Tibial nerve (tissue), 3 donors: ENCODE measurements around the gene PDILT.

Experiments
- POLR2A ChIP-seq, 2 donors: fragments of 450-650 bp; IDR thresholded peaks; one replicate each; pipeline ENCODE4 v1.6.1; 2017; ENCODE audit warnings: antibody characterized with exemption in 2 of 2, mild to moderate bottlenecking in 2 of 2, moderate library complexity in 2 of 2
- TF ChIP-seq, protein P1 (sequence below), 5 experiments: fragments of 200-600 bp in 3 of 5; fragments of 450-650 bp in 2 of 5; sonication (generic) in 3 of 5; IDR thresholded peaks; one replicate each; pipeline ENCODE4 v1.5.1; 2016 to 2019; ENCODE audit warnings: antibody characterized with exemption in 5 of 5, mild to moderate bottlenecking in 3 of 5, moderate library complexity in 2 of 5

DNA sequence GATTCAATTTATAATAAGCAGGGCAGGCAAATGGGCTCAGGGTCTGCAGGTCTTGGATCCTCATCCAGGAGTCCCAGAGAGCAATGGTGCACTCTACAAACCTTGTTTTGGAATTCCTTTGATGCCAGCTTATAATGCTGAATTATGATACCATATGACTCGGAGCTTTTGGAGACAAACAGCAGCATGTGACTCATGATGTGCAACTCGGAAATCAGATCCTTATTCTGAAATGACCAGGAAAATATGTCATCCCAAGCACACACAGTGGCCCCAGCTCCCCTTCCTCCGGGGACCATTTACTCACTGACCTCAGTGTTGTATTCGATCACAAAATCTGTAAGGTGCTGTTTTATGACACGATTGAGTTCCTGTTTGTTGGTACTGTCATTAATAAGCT, 31.8 kb downstream of the PDILT start:
- TF ChIP-seq, protein P1, sequence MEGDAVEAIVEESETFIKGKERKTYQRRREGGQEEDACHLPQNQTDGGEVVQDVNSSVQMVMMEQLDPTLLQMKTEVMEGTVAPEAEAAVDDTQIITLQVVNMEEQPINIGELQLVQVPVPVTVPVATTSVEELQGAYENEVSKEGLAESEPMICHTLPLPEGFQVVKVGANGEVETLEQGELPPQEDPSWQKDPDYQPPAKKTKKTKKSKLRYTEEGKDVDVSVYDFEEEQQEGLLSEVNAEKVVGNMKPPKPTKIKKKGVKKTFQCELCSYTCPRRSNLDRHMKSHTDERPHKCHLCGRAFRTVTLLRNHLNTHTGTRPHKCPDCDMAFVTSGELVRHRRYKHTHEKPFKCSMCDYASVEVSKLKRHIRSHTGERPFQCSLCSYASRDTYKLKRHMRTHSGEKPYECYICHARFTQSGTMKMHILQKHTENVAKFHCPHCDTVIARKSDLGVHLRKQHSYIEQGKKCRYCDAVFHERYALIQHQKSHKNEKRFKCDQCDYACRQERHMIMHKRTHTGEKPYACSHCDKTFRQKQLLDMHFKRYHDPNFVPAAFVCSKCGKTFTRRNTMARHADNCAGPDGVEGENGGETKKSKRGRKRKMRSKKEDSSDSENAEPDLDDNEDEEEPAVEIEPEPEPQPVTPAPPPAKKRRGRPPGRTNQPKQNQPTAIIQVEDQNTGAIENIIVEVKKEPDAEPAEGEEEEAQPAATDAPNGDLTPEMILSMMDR (IDR thresholded peaks at IDR 0.05): no peak
- TF ChIP-seq POLR2A (IDR thresholded peaks at IDR 0.05): no peak
